Kidney tubule cell (primary cell): ENCODE measurements around the gene PSME3IP1.

Source experiments
- DNase-seq: peaks from one replicate; pipeline ENCODE4 v3.0.0-alpha.2; 2018; ENCODE audit warnings: low spot score

The PSME3IP1 gene

GRCh38 chr16:57167538-57167937, 18.3 kb downstream of the PSME3IP1 start:
- no peak for DNase-seq

DNA sequence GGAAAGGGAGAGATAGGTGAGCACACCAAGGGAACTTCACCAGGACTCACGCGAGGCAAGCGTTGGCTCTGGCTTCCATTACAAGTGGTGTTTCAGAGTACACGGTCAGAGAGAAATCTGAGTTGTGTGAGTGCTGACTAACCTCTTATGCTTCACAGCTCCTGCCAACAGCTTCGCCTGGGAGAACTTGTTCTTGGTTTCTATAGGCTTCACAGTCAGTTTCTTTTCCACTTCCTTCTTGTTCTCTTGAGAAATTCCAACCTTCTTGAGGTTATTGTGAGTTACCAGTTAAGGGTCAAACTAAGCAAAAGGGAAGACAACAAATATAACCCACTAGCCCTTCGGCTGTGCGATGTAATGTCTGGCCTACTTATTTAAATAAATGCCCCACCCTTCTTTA, 18.9 kb downstream of the PSME3IP1 start:
- DNase-seq: peak; percentile 67

GRCh38 chr16:57166451-57166850, 19.4 kb downstream of the PSME3IP1 start:
- DNase-seq: no peak

DNA sequence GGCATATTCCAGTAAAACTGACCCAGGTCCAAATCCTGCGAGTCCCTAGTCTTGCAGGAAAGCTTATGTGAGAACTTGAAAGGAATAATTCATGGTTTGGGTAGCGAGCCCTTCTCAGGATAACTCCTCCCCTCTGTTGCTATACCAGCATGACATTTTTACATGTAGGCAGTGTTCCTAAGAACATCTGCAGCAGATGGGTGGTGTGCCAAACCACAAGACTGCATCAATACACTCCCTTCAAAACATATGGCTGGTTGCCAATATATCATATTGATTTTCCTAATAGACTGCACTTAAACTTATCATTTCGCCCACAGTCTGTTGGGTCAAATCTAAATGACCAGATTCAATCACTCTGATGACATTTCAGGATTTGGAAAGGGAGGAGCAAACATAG, 19.9 kb downstream of the PSME3IP1 start:
- no peak for DNase-seq

DNA sequence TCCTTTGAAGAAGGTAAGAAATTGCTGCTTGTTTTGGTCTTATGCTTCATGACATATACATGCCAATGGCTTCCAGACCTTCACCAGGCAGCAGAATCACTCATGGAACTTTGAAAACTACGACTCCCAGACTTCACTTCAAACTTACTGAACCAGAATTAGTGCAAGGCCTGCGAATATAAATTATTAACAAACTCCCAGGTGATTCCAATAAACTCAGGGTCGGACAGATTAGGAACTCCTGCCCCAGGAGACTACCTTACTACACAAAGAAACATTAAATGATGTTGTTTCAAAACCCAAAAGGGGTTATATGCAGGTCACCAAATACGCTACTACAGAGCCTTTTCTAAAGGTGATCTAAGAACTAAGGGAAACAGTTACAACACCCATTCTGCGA, 20.4 kb downstream of the PSME3IP1 start:
- DNase-seq: no peak

- no peak for DNase-seq
Observed at GRCh38 chr16:57163842-57164241, 22.0 kb downstream of the PSME3IP1 start.

- DNase-seq: no peak
Observed at GRCh38 chr16:57159447-57159846, 26.4 kb downstream of the PSME3IP1 start.

- DNase-seq: no peak
Observed at GRCh38 chr16:57157533-57157932, 28.3 kb downstream of the PSME3IP1 start.

DNA sequence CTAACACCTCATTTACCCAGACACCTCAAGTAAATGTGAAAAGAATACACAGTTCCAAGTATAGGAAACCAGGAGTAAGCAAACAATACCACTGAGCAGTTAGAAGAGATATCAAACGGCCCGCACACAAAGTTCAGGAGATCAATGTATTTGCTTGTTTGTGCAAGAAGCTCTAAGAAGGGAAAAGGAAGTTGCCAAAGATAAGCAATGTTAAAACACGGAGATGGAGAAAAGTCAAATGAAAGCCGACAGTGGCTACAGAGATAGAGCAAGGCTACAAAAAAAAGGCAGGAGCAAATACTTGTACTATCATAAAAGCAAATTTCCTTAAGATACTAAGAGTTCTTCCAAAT, 29.5 kb downstream of the PSME3IP1 start:
- no peak for DNase-seq

- DNase-seq: no peak
Observed at GRCh38 chr16:57155702-57156350, 30.0 kb downstream of the PSME3IP1 start.

GRCh38 chr16:57153841-57154240, 32.0 kb downstream of the PSME3IP1 start:
- no peak for DNase-seq

DNA sequence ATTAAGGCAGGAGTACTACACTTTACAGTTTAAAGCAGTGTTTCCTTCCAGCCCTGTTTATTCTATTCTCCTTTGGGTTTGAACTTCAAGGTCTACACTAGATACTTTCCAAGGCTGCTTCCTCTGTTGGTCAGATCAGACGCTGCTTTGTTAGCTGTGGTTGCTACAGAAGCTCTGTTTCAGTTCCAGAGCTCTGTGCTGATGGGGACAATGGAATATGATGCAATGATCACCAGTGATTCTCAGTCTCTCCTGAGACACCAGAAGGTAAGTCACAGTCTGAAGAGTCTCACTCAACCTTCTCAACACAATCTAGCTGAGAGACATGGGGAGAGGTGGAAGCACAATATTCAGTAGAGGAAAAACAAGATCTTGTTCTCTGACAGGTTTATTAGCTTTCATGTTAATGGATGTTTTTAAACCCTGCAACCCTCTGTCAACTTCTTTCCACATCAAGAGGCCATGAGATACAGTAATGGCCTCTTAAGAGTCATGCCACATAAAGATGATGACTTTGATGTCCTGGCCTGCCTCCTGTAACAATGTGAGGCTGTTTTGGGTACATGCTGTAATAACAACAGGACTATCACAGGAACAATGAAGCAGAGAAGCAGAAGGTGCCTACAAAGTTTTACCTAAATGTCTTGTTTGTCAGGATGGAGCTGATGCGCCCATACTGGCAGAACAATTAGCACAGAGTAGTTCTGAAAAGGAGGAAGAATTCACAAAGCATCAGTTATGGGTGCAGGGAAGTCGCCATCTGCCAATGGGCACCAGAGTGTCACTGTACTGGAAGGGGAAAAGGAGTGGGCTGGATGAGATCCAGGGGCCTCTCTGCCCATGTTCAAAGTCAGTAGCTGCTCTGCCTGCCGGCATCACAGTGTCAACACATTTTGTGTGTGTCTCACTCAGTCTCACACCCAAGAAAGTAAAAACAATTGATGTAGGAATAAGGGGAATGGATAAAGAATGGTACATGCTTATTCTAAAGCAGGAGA, 33.4 kb downstream of the PSME3IP1 start:
- DNase-seq: no peak

- DNase-seq: no peak
Observed at GRCh38 chr16:57151369-57151768, 34.5 kb downstream of the PSME3IP1 start.

DNA sequence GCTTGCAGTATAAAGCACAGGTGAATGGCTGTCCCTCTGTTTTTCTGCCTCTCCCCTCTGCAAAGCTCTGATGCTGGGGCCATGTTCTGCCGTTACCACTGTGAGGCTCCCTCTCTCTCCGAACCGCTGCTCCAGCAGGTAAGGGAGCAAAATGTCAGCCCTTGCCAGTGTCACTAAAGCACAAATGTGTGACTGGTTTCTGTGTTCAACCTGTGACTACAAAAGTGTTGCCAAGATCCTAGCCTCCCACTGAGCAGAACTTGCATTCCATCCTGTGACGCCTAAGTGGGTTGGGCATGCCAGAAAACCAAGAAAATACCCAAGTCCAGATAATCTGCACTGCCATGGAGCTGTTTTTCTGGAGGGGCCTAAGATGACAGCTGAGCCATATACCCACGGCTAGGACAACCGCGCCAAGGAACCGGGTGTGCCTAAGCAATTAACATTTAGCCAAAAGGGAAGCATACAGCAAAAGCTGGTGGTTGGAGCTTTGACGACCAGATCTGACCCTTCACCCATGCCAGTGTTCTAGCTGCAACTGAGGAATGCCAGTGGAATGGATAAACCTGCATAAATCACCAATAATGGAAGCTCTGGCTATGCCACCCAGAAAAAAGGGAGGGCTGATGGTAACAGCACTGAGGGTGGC, 35.0 kb downstream of the PSME3IP1 start:
- DNase-seq: peak; percentile 41

- no peak for DNase-seq
Observed at GRCh38 chr16:57149391-57149790, 36.4 kb downstream of the PSME3IP1 start.

GRCh38 chr16:57148481-57148880, 37.4 kb downstream of the PSME3IP1 start:
- no peak for DNase-seq

GRCh38 chr16:57147381-57148221, 38.2 kb downstream of the PSME3IP1 start:
- DNase-seq: no peak

DNA sequence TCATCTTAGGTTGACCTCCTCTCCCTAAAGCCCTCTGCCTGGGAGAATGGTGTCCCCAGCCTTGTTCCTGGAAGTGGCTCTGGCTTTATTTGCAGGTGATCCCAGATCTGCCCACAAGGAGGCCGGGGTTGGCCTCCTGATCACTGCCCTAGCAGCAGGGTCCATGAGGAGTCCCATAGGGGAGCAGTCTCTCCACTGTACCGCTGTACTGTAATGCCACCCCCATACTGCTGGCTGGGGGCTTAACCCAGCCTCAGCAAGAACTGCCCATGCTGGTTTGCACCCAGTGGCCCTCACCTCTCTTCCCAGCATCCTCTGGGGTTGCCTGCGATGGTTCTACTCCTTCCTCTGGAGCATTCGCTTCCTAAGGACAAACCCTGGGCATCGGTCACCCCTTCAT, 39.1 kb downstream of the PSME3IP1 start:
- DNase-seq: no peak

- DNase-seq: no peak
Observed at GRCh38 chr16:57146040-57146647, 39.7 kb downstream of the PSME3IP1 start.

DNA sequence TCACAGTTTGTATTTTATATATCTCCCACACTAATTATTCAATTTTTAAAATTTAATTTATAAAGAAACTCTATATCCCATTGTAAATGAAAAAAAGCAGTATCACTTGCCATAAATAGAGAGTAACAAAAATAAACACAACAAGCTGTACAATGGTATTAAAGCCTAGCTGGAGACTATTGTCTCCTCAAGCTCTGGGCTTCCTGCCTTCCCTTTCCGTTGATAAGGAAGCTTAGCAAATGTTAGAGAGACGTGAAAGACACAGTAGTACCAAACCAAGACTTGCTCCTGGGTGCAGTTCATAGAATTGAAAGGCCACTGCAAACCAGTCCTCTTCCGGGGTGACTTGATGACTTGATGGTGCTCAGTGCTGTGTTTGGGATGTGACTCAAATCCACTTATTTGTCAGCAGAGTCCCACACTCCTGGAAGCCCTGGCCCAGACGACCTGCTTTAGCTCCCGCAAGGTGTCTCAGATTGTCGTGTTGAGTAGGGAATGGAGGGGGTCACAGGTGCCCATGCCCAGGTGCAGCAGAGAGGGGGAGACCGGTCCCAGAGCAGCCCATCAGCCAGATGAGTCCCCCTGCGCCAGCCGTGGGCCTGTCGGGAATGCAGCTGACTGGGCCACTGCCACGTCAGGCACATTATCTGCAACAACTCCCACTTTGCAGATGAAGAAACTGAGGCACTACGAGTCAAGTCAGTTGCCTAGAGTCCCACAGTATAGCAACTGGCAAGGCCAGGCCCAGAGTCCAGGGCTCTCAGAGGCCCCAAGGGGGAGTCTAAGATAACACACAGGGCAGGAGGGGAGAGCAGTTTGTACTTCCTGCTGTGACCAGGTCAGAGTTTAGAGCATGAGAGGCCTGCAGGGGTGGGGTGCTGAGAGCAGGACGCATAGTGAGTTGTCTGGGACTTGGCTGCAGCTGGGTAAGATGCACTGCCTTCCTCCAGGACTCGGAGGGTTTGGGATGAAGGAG, 40.5 kb downstream of the PSME3IP1 start:
- no peak for DNase-seq
